Measurements from ENCODE around the gene RNU7-1.
"Not testable (repeated sequence)": the region's sequence is repeated elsewhere in the genome, so short reads cannot be mapped to it uniquely, and the experiment has no call there.

The RNU7-1 gene

DNA sequence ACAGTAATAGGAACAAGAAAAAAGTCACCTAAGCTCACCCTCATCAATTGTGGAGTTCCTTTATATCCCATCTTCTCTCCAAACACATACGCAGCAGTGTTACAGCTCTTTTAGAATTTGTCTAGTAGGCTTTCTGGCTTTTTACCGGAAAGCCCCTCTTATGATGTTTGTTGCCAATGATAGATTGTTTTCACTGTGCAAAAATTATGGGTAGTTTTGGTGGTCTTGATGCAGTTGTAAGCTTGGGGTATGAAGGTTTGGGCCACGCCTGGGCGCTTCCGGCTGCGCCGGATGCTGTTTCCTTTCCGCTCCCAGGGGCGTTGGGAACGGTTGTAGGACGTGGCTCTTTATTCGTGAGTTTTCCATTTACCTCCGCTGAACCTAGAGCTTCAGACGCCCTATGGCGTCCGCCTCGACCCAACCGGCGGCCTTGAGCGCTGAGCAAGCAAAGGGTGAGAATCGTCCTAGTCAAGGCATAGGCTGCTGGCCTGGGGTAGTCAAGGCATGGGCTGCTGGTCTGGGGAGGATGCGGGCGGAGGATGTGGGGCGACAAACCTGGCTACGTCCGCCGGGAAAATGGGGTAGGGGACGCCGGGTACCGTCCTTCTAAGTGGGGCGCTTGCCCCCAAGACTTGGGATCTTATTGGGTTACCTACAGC lies at the start of gene RNU7-1, which contains the start of gene C12orf57:
Gene RNU7-1, plus strand, starts transcription at position 95 of the 659 bp plus-strand sequence.
Gene C12orf57, plus strand, starts transcription at position 301 of the 659 bp plus-strand sequence. Its CDS starts 100 bp downstream, at position 401.
- peak; percentile 75 for DNase-seq

DNA sequence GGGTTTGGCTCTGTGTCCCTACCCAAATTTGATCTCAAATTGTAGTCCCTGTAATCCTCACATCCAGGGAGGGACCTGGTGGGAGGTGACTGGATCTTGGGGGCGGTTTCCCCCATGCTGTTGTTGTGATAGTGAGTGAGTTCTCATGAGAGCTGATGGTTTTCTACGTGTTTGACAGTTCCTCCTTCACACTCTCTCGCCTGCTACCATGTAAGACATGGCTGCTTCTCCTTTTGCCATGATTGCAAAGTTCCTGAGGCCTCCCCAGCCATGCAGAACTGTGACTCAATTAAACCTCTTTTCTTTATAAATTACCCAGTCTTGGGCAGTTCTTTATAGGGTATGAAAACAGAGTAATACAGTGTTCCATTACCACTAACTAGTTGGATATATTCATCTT lies 49.3 kb upstream of the RNU7-1 start:
- no peak for DNase-seq

DNA sequence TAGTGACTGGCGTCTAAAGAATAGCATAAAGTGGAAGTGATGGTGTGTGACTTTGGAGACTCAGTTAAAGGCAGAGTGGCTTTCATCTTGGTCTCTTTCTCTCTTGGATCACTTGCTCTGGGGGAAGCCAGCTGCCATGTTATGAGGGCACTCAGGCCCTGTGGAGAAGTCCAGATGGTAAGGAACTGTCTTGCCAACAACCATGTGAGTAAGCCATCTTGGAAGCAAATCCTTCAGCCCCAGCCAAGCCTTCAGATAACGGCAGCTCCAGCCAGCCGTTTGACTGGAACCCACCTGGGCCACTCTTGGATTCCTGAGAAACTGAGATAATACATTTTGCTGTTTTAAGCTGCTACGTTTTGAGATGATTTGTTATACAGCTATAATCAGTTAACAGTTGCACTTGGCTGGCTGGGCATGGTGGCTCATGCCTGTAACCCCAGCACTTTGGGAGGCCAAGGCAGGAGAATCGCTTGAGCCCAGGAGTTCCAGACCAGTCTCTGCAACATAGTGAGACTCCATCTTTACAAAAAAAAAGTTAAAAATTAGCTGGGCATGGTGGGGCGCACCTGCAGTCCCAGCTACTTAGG lies 46.7 kb upstream of the RNU7-1 start:
- no peak for DNase-seq

DNA sequence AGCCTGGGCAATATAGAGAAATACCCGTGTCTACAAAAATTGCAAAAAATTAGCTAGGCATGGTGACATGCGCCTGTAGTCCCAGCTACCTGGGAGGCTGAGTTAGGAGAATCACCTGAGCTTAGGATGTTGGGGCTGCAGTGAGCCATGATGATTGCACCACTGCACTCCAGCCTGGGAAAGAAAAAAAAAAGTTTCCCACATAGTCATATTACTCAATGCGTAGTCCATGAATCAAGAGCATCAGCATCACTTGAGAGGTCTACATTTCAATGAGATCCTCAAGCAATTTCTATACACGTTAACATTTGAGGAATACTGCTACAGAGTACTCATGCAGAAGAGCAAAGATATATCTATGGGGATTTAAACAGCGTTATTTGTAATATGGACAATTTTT lies 44.2 kb upstream of the RNU7-1 start:
- DNase-seq = no peak

DNA sequence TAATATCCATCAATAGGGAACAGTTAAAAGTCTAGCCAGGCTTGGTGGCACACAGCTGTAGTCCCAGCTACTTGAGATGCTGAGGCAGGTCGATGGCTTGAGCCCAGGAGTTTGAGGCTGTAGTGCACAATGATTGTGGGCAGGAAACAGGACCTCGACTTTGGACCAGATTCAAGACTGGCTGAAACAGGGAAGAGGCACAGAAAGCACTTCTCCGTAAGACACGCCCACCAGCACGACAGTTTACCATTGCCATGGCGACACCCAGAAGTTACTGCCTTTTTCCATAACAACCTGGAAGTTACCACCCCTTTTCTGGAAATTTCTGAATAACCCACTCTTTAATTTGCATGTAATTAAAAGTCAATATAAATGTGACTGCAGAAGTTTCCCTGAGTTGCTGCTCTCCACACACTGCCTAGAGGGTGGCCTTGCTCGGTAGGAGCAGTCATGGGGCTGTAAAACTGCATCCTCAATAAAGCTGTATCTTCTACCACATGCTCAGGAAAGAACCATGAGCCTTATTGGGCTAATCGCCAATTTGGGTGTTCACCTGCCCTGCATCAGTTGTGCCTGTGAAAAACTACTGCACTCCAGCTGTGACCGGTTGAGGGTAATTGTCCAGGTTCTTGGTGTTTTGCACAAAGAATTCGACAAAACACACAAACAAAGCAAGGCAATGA lies 43.6 kb upstream of the RNU7-1 start:
- DNase-seq = peak; percentile 84

DNA sequence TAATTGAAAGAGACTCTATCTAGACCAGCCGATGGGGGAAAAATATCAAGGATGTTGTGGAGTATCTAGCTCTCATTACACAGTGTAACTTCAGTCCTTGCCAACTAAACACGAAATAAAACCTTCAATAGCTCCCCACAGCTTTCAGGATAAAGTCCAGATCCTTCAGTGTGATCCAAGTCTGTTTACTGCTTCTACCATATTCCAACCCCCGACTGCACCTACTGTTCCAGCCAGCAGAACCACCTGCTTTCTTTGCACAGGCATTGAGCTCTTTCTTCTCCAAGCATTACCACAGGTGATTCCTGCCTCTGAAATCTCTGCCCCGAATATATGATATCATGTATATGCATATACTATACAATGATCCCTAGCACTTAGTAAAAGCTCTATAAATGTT lies 41.2 kb upstream of the RNU7-1 start:
- DNase-seq = no peak

DNA sequence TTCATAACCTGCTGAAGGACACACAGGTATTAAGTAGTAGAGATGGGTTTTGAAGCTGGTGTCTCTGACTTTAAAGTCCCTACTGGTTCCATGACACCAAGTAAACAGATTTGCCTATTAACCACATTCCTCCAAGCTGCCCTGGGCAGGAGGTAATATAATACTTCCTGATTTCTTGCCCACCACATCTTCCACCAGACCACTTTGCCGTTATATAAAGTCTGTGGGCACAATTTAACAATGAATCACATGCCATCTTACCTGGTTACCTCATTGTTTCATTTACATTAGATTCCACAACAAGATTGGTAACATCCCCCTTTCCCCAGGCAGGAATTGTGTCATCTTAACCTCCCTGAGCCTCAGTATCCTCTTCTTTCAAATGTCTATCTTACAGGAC lies 39.9 kb upstream of the RNU7-1 start:
- DNase-seq = peak; percentile 78

DNA sequence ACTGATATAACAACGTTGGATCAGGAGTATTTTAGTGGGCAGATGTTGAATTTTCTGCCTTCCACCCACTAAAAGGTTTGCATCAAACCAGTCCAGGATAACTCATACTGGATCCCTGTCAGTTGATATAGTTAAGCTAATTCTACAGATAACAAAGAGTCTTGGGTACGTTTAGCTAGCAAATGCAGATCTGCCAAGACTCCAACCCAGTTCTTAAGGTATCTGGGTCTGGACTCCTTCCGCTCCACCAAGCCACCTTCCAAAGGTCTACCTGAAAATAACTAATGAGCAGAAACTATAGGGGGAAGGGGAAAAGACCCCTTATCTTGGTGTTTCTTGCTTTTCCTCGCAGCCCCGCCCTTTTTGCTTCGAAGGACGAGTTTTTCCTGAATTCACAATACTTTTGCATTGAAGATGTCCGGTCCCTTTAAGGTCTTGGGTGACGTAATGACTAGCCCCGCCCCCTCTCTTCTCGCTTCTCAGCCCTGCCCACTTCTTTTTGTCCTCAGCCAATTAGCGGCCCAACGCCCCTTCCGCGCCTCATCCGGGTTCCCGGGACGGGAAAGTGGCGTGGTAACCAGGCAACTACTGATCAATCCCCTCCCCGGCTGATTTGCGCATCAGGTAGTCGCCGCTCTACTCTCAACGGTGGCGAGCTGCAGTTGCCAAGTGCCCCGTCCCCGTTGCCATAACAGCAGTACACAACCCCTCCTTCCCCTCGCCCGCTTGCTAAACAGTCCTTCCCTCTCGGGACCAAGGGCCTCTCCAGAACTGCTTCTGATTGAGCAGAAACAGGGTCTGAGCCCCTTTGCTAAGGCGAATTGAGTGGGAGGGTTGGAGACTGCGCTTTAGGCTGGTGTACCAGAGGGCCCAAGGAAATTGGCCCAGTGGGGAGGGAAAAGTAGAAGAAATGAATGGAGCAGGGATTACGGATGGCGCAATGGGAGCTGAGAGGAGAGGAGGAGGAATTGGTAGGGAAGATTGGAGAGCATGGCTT lies 39.0 kb upstream of the RNU7-1 start, which contains the start of gene LRRC23:
Gene LRRC23, plus strand, starts transcription at position 543 of the 997 bp plus-strand sequence. CDS start 812 bp downstream, outside the sequence.
- peak; percentile 86 for DNase-seq

DNA sequence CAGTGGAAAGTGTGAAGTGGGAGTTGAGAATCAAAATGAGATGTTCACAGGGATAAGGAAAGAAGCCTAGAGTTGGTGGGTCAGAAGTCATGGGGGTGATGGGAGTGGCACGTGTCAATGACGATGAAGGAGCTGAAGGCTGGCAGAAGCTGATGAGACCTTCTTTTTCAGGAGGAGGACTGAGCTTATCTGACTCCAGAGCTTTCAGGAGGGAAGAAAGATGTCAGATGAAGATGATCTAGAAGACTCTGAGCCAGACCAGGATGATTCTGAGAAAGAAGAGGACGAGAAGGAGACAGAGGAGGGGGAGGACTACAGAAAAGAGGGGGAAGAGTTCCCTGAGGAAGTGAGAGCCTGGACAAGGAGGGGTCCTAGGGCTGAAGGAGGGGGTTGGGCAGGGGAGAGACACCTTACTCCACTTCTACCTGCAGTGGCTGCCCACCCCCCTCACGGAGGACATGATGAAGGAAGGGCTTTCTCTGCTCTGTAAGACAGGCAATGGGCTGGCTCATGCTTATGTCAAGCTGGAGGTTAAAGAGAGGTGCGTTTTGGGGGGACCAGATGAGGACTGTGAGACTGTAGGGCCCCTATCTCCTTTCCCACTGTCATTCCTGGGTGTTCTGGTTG lies 38.1 kb upstream of the RNU7-1 start:
- no peak for DNase-seq

DNA sequence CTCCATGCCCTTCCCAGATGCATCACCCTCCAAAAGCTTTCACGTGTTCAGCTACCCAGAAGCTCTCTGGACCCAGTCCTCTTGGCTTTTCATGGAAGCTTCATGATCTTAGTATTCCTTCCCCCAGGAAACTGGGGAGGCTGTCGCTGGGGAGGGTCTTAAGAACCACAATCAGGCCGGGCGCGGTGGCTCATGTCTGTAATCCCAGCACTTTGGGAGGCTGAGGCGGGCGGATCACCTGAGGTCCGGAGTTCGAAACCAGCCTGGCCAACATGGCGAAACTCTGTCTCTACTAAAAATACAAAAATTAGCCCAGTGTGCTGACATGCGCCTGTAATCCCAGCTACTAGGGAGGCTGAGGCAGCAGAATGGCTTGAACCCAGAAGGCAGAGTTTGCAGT lies 35.5 kb upstream of the RNU7-1 start:
- DNase-seq = not testable (repeated sequence)

DNA sequence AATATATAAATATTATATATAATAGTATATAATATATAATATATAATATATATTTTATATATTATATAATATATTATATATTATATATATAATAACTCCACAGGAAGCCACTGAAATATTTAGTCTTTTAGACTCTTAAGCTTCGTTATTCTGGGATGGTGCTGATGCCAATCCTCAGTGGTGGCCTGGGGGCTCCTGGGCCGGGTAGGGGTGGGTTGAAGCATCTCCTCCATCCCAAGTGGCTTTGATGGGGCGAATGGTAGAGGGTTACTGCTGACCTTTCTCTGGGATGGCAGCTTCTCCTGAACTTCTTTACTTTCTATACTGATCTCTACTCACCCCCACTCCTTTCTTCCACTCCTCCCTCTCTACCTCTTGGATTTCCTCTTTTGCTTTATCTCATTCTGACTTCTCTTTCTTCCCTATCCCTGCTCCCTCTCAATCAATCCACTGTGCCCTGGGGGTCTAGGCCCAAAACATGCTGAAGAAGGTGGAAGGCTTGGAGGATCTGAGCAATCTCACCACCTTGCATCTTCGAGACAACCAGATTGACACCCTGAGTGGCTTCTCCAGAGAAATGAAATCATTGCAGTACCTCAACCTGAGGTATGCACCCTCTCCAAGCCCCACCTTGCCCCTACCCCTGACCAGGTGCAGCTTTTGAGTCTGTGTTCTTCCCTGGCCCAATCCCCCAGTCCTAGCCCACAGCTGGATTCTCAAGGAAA lies 34.0 kb upstream of the RNU7-1 start:
- no peak for DNase-seq

DNA sequence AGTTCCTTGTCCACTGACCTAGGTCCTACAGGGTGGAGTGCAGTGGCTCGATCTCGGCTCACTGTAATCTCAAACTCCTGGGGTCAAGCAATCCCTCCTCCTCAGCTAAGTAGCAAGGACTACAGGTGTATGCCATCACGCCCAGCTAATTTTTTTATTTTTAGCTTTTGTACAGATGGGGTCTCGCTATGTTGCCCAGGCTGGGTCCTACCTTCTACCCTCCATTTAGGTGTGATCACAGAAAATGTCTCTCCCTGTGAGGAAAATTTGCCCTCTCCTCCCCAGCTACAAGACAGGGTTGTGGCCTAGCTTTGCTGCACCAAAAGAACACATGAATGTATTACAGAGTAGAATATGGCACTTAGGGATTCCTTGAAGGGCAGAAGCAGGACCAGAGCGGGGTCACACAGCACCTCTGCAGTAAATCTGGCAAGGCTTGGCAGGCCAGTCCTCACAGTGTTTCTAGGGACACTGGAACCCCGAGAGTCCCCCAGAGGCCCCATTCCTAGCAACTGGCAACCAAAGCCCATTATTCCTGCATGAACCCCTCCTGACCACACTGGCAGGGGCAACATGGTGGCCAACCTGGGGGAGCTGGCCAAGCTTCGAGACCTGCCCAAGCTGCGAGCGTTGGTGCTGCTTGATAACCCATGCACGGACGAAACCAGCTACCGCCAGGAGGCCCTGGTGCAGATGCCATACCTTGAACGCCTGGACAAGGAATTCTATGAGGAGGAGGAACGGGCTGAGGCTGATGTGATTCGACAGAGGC lies 31.3 kb upstream of the RNU7-1 start:
- DNase-seq = no peak

DNA sequence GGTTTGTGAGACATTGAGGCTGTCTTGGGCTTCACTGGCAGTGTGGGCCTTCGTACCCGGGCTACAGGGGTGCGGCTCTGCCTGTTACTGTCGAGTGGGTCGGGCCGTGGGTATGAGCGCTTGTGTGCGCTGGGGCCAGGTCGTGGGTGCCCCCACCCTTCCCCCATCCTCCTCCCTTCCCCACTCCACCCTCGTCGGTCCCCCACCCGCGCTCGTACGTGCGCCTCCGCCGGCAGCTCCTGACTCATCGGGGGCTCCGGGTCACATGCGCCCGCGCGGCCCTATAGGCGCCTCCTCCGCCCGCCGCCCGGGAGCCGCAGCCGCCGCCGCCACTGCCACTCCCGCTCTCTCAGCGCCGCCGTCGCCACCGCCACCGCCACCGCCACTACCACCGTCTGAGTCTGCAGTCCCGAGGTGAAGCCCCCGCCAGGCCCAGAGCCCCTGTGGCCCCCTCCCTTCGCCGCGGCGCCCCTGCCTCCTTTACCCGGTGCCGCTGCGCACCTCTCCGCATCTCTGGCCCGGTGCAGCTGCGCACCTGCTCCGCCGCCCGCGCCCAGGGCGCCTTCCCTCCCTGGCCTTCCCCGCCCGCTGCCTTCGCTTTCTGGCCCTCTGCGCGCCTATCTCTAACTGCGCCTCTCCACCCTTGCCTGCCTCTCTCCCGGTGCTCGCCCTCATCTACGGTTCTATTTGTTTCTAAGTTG lies 29.2 kb upstream of the RNU7-1 start, which contains the start of gene ENO2:
Gene ENO2, plus strand, starts transcription at position 335 of the 701 bp plus-strand sequence. CDS start 1,253 bp downstream, outside the sequence.
- DNase-seq = no peak

DNA sequence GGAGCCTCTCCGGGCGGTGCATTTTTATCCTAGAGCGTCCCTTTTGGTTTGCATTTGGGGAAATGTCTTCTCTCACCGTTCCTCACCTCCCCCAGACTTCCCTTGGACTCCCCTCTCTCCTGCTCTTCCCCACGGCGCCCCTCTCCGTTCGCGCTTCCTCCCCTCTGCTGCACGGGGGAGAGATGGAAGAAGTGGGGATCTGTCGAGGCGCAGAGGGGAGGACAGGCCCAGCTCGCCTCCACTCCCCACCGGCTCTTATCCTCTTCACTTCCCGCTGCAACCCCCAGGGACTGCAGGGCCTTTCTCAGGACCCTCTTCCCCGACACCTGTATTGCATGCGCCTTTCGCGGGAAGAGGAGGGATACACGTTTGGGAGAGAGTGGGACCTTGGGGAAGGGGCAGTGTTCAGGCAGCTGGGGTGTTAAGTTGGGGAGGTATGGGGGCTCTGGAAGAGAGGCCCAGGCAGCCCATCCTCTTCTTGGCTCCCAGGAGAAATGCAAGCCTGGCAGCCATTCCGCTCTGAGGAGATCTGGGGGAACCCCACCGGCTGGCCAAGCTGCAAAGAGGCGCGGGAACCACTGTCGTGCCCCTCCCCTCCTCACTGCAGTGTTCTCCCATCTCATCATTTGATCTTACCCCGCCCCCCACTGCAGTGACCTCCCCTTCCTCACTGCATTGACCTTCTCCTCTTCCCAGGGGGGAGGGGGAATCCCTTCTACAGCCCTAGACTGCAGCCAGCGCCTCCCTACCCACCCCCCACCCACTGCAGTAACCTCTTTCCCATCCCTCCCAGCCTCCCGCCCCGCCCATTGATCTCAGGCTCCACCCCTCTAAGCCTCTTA lies 28.4 kb upstream of the RNU7-1 start:
- no peak for DNase-seq

DNA sequence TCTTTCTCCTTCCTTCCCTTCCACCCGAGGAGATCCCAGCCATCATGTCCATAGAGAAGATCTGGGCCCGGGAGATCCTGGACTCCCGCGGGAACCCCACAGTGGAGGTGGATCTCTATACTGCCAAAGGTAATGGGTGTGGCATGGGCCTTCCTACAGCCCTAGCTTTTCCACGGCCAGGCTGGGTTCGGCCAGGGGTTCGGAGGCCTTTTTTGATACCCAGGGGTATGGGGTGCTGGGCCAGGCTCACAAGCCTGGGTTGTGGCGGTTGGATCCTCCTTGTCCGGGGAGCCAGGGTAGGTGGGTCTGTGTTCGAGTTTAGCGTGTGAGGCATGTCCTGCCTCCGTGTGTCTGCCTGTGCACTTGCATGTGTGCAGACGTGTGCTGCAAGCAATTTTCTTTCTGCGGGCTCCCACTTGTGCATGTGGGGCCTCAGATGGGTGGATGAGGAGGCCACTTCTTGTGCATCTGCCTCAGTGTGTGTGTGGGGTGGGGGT lies 27.8 kb upstream of the RNU7-1 start:
- no peak for DNase-seq

DNA sequence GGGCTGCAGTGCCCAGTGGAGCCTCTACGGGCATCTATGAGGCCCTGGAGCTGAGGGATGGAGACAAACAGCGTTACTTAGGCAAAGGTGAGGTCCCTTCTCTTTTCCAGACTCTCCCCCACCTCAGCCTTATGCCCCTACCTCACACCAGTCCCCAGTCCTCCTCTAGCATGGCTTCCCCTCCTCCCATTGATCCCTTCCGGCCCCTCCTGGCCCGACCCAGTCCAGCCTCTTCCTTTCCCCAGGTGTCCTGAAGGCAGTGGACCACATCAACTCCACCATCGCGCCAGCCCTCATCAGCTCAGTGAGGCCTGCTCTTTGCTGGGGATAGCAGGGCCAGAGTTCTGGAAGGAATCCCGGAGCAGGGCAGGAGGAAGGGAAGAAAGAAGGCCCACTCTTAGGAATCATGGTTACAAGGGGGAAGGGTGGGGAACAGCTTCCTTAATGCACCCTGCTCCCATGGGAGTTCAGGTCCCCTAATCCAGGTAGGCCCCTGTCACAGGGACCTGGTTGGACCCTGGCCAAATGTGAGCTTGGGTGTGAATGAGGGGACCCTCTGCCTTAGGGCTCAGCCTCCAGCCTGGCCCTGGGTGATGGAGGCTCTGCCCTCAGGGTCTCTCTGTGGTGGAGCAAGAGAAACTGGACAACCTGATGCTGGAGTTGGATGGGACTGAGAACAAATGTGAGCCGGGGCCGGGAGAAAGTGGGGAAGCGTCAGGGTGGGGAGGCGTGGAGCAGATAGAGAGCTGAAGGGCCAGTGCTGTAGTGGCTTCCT lies 27.0 kb upstream of the RNU7-1 start:
- no peak for DNase-seq

DNA sequence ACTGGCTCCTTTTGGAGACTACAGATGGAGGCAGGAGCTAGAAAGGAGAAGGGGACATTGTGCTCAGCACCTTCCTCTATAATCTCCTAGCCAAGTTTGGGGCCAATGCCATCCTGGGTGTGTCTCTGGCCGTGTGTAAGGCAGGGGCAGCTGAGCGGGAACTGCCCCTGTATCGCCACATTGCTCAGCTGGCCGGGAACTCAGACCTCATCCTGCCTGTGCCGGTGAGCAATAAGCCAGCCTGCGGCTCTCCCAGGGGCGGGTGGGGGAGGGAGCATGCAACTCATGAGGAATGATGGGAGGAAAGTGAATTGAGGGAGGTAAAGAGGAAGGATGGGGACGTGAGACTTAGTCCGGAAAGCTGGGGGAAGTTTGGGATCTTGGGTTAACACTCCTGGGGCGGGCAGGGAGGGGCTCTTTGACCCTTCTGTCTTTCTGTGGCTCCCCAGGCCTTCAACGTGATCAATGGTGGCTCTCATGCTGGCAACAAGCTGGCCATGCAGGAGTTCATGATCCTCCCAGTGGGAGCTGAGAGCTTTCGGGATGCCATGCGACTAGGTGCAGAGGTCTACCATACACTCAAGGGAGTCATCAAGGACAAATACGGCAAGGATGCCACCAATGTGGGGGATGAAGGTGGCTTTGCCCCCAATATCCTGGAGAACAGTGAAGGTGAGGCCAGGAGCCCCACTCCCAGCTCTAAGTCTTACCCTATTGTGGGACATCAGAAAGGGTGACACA lies 26.0 kb upstream of the RNU7-1 start:
- DNase-seq = no peak

Data from GF-D8 (cell line).